ENCODE results near the gene GCNT4. TPM values are rescaled to one million over a fixed set of nuclear protein-coding genes. Genes with fewer than 3 reads are reported as not detected.

Gene GCNT4
- total RNA-seq, 1 experiment from 2014 or later, result not detected

DNA sequence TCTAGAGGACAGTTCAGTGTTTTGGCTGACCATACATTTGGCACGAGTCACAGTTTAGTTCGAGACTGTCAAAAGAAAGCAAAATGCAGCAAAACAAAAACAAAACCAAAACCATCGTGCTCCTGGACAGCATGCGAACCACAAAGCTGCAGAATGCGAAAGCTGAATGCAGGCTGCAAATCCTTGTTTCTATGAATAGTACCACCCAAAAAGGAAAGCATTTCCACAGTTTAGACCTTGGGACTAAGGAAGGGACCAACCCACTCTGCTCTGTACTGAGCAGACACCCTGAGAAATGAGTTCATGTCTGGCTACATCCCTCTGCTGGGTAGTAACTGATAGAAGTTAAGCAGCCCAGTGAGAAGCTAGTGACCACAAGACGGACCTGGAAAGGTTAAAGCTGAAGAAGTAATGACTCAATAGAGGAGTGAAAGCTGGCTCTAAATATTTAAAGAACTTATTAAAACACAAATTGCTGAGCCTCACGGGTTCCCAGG lies 3.9 kb downstream of the GCNT4 start:
- Histone ChIP-seq H3K9ac (ENCODE audit: low read length) (no peak overlapping the region), H3K27ac (ENCODE audit: low read length) (no peak overlapping the region), H3K36me3 (ENCODE audit: insufficient read depth, low read length) (no peaks in the 10 kb centered on the region), H3K4me3 (ENCODE audit: low read length) (no peak overlapping the region), H3K9me2 (replicated peaks; ENCODE audit: insufficient read depth, low read length) (no peaks in the 10 kb centered on the region), H3K79me2 (ENCODE audit: low read length) (no peaks in the 10 kb centered on the region), H3K9me3 (ENCODE audit: low read length) (no peaks in the 10 kb centered on the region), H2AFZ (ENCODE audit: low read length) (no peak overlapping the region), H4K20me1 (ENCODE audit: insufficient read depth, low read depth, low read length) (no peaks in the 10 kb centered on the region), H3K4me1 (ENCODE audit: low read length) (no peaks in the 10 kb centered on the region), H3K27me3 (ENCODE audit: low read length) (no peaks in the 10 kb centered on the region), H3K4me2 (ENCODE audit: low read depth, low read length, poor library complexity, severe bottlenecking) (no peak overlapping the region)
- no peak for DNase-seq

- Histone ChIP-seq H3K4me2 (ENCODE audit: low read depth, low read length, poor library complexity, severe bottlenecking) (no peak overlapping the region), H3K27ac (ENCODE audit: low read length) (no peak overlapping the region), H3K9ac (ENCODE audit: low read length) (no peak overlapping the region), H3K79me2 (ENCODE audit: low read length) (no peaks in the 10 kb centered on the region), H3K4me1 (ENCODE audit: low read length) (no peaks in the 10 kb centered on the region), H3K9me3 (ENCODE audit: low read length) (no peaks in the 10 kb centered on the region), H3K9me2 (replicated peaks; ENCODE audit: insufficient read depth, low read length) (no peaks in the 10 kb centered on the region), H2AFZ (ENCODE audit: low read length) (no peak overlapping the region), H3K27me3 (ENCODE audit: low read length) (no peaks in the 10 kb centered on the region), H3K4me3 (ENCODE audit: low read length) (no peak overlapping the region), H4K20me1 (ENCODE audit: insufficient read depth, low read depth, low read length) (no peaks in the 10 kb centered on the region), H3K36me3 (ENCODE audit: insufficient read depth, low read length) (no peaks in the 10 kb centered on the region)
- DNase-seq, result no peak
Observed at GRCh38 chr5:75047356-75047755, 5.0 kb downstream of the GCNT4 start.

- Histone ChIP-seq H3K27ac (ENCODE audit: low read length) (no peak overlapping the region), H3K36me3 (ENCODE audit: insufficient read depth, low read length) (no peaks in the 10 kb centered on the region), H3K79me2 (ENCODE audit: low read length) (no peaks in the 10 kb centered on the region), H2AFZ (ENCODE audit: low read length) (no peak overlapping the region), H3K4me3 (ENCODE audit: low read length) (no peak overlapping the region), H3K9ac (ENCODE audit: low read length) (no peak overlapping the region), H4K20me1 (ENCODE audit: insufficient read depth, low read depth, low read length) (no peaks in the 10 kb centered on the region), H3K4me1 (ENCODE audit: low read length) (no peaks in the 10 kb centered on the region), H3K9me2 (replicated peaks; ENCODE audit: insufficient read depth, low read length) (no peaks in the 10 kb centered on the region), H3K27me3 (ENCODE audit: low read length) (no peaks in the 10 kb centered on the region), H3K9me3 (ENCODE audit: low read length) (no peaks in the 10 kb centered on the region), H3K4me2 (ENCODE audit: low read depth, low read length, poor library complexity, severe bottlenecking) (no peak overlapping the region)
- DNase-seq, result no peak
Observed at GRCh38 chr5:75046366-75047142, 5.8 kb downstream of the GCNT4 start.

GRCh38 chr5:75045071-75045470 lies 7.3 kb downstream of the GCNT4 start:
- Histone ChIP-seq H3K4me2 (ENCODE audit: low read depth, low read length, poor library complexity, severe bottlenecking) (no peak overlapping the region), H2AFZ (ENCODE audit: low read length) (no peak overlapping the region), H3K4me3 (ENCODE audit: low read length) (no peak overlapping the region), H3K36me3 (ENCODE audit: insufficient read depth, low read length) (no peaks in the 10 kb centered on the region), H3K9me3 (ENCODE audit: low read length) (no peaks in the 10 kb centered on the region), H3K79me2 (ENCODE audit: low read length) (no peaks in the 10 kb centered on the region), H3K9me2 (replicated peaks; ENCODE audit: insufficient read depth, low read length) (no peaks in the 10 kb centered on the region), H3K27me3 (ENCODE audit: low read length) (no peaks in the 10 kb centered on the region), H3K9ac (ENCODE audit: low read length) (no peak overlapping the region), H3K4me1 (ENCODE audit: low read length) (no peaks in the 10 kb centered on the region), H3K27ac (ENCODE audit: low read length) (no peak overlapping the region), H4K20me1 (ENCODE audit: insufficient read depth, low read depth, low read length) (no peaks in the 10 kb centered on the region)
- no peak for DNase-seq

DNA sequence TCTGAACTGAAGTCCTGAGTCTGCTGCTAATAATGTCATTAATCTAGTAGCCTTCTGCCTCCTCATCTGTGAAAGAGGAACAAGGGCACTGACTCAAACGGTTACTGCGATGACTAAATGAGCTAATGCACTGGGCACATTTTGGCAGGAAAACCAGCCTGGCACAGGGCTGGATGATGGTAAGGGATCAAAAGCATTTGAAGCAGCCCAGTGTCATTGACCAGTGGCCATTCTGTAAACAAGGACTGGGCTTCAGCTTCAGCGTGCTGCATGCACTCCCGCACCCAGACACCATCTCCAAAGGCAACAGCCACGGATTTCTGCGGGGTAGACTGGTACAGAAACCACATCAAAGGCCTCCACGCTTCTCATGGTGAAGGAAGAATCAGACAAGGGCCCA lies 8.0 kb downstream of the GCNT4 start:
- Histone ChIP-seq H2AFZ (ENCODE audit: low read length) (no peak overlapping the region), H3K4me3 (ENCODE audit: low read length) (no peak overlapping the region), H3K9ac (ENCODE audit: low read length) (no peak overlapping the region), H3K4me1 (ENCODE audit: low read length) (no peaks in the 10 kb centered on the region), H3K27me3 (ENCODE audit: low read length) (no peaks in the 10 kb centered on the region), H4K20me1 (ENCODE audit: insufficient read depth, low read depth, low read length) (no peaks in the 10 kb centered on the region), H3K79me2 (ENCODE audit: low read length) (no peaks in the 10 kb centered on the region), H3K9me3 (ENCODE audit: low read length) (no peaks in the 10 kb centered on the region), H3K9me2 (replicated peaks; ENCODE audit: insufficient read depth, low read length) (no peaks in the 10 kb centered on the region), H3K4me2 (ENCODE audit: low read depth, low read length, poor library complexity, severe bottlenecking) (no peak overlapping the region), H3K36me3 (ENCODE audit: insufficient read depth, low read length) (no peaks in the 10 kb centered on the region), H3K27ac (ENCODE audit: low read length) (no peak overlapping the region)
- no peak for DNase-seq

- Histone ChIP-seq H3K4me1 (ENCODE audit: low read length) (no peaks in the 10 kb centered on the region), H3K4me3 (ENCODE audit: low read length) (no peak overlapping the region), H3K27ac (ENCODE audit: low read length) (no peak overlapping the region), H3K79me2 (ENCODE audit: low read length) (no peaks in the 10 kb centered on the region), H4K20me1 (ENCODE audit: insufficient read depth, low read depth, low read length) (no peaks in the 10 kb centered on the region), H2AFZ (ENCODE audit: low read length) (no peak overlapping the region), H3K4me2 (ENCODE audit: low read depth, low read length, poor library complexity, severe bottlenecking) (no peak overlapping the region), H3K36me3 (ENCODE audit: insufficient read depth, low read length) (no peaks in the 10 kb centered on the region), H3K9me2 (replicated peaks; ENCODE audit: insufficient read depth, low read length) (no peaks in the 10 kb centered on the region), H3K9me3 (ENCODE audit: low read length) (no peaks in the 10 kb centered on the region), H3K9ac (ENCODE audit: low read length) (no peak overlapping the region), H3K27me3 (ENCODE audit: low read length) (no peaks in the 10 kb centered on the region)
- no peak for DNase-seq
Observed at GRCh38 chr5:75043633-75044264, 8.6 kb downstream of the GCNT4 start.

DNA sequence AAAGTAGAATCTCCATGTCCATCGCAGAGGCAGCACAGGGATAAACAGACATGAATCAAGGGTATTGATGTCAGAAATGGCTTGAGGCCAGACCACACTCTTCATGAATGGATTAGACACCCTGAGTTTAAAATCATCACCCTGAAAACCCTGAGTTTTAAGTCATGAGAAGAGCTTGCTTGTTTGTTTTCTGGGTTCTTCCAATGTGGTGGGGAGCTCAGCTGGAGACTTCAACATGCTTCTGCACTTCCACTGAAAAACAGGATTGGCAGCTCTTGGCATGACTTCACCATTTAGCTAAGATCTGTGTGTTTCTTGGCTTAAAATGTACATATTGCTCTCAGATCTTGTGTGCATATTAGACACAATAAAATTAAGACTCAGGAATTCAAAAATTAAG lies 9.8 kb downstream of the GCNT4 start:
- H3K27ac ChIP-seq (ENCODE audit: low read length), result no peak overlapping the region
- no peaks in the 10 kb centered on the region for H3K4me1 ChIP-seq (ENCODE audit: low read length)
- no peaks in the 10 kb centered on the region for H3K27me3 ChIP-seq (ENCODE audit: low read length)
- no peak overlapping the region for H2AFZ ChIP-seq (ENCODE audit: low read length)
- no peak overlapping the region for H3K4me3 ChIP-seq (ENCODE audit: low read length)
- H3K79me2 ChIP-seq (ENCODE audit: low read length), result no peaks in the 10 kb centered on the region
- no peaks in the 10 kb centered on the region for H3K9me2 ChIP-seq (replicated peaks; ENCODE audit: insufficient read depth, low read length)
- no peak for DNase-seq
- no peaks in the 10 kb centered on the region for H3K9me3 ChIP-seq (ENCODE audit: low read length)
- H3K4me2 ChIP-seq (ENCODE audit: low read depth, low read length, poor library complexity, severe bottlenecking), result no peak overlapping the region
- H3K9ac ChIP-seq (ENCODE audit: low read length), result no peak overlapping the region
- H4K20me1 ChIP-seq (ENCODE audit: insufficient read depth, low read depth, low read length), result no peaks in the 10 kb centered on the region
- H3K36me3 ChIP-seq (ENCODE audit: insufficient read depth, low read length), result no peaks in the 10 kb centered on the region

- Histone ChIP-seq H3K9me3 (ENCODE audit: low read length) (no peaks in the 10 kb centered on the region), H2AFZ (ENCODE audit: low read length) (no peak overlapping the region), H3K4me2 (ENCODE audit: low read depth, low read length, poor library complexity, severe bottlenecking) (no peak overlapping the region), H4K20me1 (ENCODE audit: insufficient read depth, low read depth, low read length) (no peaks in the 10 kb centered on the region), H3K27ac (ENCODE audit: low read length) (no peak overlapping the region), H3K27me3 (ENCODE audit: low read length) (no peaks in the 10 kb centered on the region), H3K9ac (ENCODE audit: low read length) (no peak overlapping the region), H3K4me3 (ENCODE audit: low read length) (no peak overlapping the region), H3K4me1 (ENCODE audit: low read length) (no peaks in the 10 kb centered on the region), H3K36me3 (ENCODE audit: insufficient read depth, low read length) (no peaks in the 10 kb centered on the region), H3K9me2 (replicated peaks; ENCODE audit: insufficient read depth, low read length) (no peaks in the 10 kb centered on the region), H3K79me2 (ENCODE audit: low read length) (no peaks in the 10 kb centered on the region)
- DNase-seq, result no peak
Observed at GRCh38 chr5:75040973-75041372, 11.4 kb downstream of the GCNT4 start.

All from Karpas-422 (cell line).